ENCODE measurements around the gene HHATL. TPM values are rescaled to one million over a fixed set of nuclear protein-coding genes. Genes with fewer than 3 reads are reported as not detected.

The HHATL gene
- total RNA-seq, 2 donors from 2014 or later, result not detected

GRCh38 chr3:42685891-42686820, 16.4 kb downstream of the HHATL start:
- ATAC-seq (ENCODE audit: insufficient number of reproducible peaks, low FRiP score, low read depth) (no peak), DNase-seq (ENCODE audit: low spot score) (no peak)
- H3K4me1 ChIP-seq (ENCODE audit: control insufficient read depth in 1 of 2, low read depth in 2 of 2), result peaks cover 17 to 33% of the 10 kb centered on the region in 2 donors
- peak overlapping the region; percentile 61 for H3K4me3 ChIP-seq
- H3K27me3 ChIP-seq (replicated peaks; ENCODE audit: insufficient read depth), result no peaks in the 10 kb centered on the region
- H3K9me3 ChIP-seq, result no peaks in the 10 kb centered on the region
- no peaks in the 10 kb centered on the region for H3K36me3 ChIP-seq
- no peak for TF ChIP-seq CTCF (IDR thresholded peaks at IDR 0.05)
- no peak overlapping the region for H3K27ac ChIP-seq

GRCh38 chr3:42685363-42685881, 17.2 kb downstream of the HHATL start, which contains the start of gene KLHL40:
KLHL40 (plus strand) TSS chr3:42685537; CDS start chr3:42685619, 82 bp downstream.
- no peak for TF ChIP-seq CTCF (IDR thresholded peaks at IDR 0.05)
- H3K4me3 ChIP-seq, result peak within 1 kb of the TSS; percentile 61
- H3K27me3 ChIP-seq (replicated peaks; ENCODE audit: insufficient read depth), result no peaks in the 10 kb centered on the region
- ATAC-seq (ENCODE audit: insufficient number of reproducible peaks, low FRiP score, low read depth) (no peak), DNase-seq (ENCODE audit: low spot score) (no peak)
- peaks cover 17 to 33% of the 10 kb centered on the region in 2 donors for H3K4me1 ChIP-seq (ENCODE audit: control insufficient read depth in 1 of 2, low read depth in 2 of 2)
- peak within 1 kb of the TSS; percentile 54 to 60 for H3K27ac ChIP-seq
- H3K36me3 ChIP-seq, result no peaks in the 10 kb centered on the region
- no peaks in the 10 kb centered on the region for H3K9me3 ChIP-seq

- no peaks in the 10 kb centered on the region for H3K27me3 ChIP-seq (replicated peaks; ENCODE audit: insufficient read depth)
- H3K9me3 ChIP-seq, result no peaks in the 10 kb centered on the region
- peak overlapping the region; percentile 54 to 60 for H3K27ac ChIP-seq
- H3K36me3 ChIP-seq, result no peaks in the 10 kb centered on the region
- H3K4me1 ChIP-seq (ENCODE audit: control insufficient read depth in 1 of 2, low read depth in 2 of 2), result peaks cover 17 to 33% of the 10 kb centered on the region in 2 donors
- no peak overlapping the region for H3K4me3 ChIP-seq
- no peak for DNase-seq (ENCODE audit: low spot score)
- TF ChIP-seq CTCF (IDR thresholded peaks at IDR 0.05), result no peak
- no peak for ATAC-seq (ENCODE audit: insufficient number of reproducible peaks, low FRiP score, low read depth)
Measured at GRCh38 chr3:42684632-42685362, 17.8 kb downstream of the HHATL start.

GRCh38 chr3:42683875-42684598, 18.6 kb downstream of the HHATL start:
- peaks cover 17 to 33% of the 10 kb centered on the region in 2 donors for H3K4me1 ChIP-seq (ENCODE audit: control insufficient read depth in 1 of 2, low read depth in 2 of 2)

More at GRCh38 chr3:42683875-42684598, 18.6 kb downstream of the HHATL start:
- Histone ChIP-seq H3K4me3 (peak overlapping the region; percentile 3), H3K27ac (peak overlapping the region; percentile 82 to 84), H3K36me3 (no peaks in the 10 kb centered on the region), H3K9me3 (no peaks in the 10 kb centered on the region), H3K27me3 (replicated peaks; ENCODE audit: insufficient read depth) (no peaks in the 10 kb centered on the region)
- ATAC-seq (ENCODE audit: insufficient number of reproducible peaks, low FRiP score, low read depth), result peak; percentile 97
- DNase-seq (ENCODE audit: low spot score), result peak; percentile 94
- TF ChIP-seq CTCF (IDR thresholded peaks at IDR 0.05), result no peak
